HG03095 (cell line): Measurements from ENCODE around the gene CACNA1B.
"Not testable (repeated sequence)": the region's sequence is repeated elsewhere in the genome, so short reads cannot be mapped to it uniquely, and the experiment has no call there.

Experiments used
- ATAC-seq: cut with Tn5 transposase; IDR thresholded peaks from one replicate; pipeline ENCODE4 v1.9.1; 2021; ENCODE audit warnings: moderate library complexity; ENCODE audit not compliant: unreplicated experiment

Gene CACNA1B

DNA sequence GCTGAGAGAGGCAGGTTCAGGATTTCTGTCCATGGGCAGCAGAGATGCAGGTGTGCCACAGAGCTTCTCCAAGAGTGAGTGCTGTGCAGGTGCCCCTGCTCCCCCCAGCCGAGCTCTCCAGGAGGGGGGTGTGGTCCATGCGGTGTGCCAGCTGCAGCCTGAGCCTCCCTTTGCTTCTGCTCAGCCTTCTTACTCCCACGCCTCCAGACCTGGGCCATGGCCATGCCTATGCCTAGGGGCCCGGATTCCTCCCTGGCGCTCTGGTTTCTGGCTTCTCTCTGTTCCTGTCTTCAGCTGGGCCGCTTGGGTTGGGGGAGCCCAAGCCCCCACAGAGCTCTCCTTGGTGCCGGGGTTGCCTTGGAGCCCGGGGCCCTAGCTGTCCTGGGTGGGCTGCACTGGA is 133.3 kb downstream of the CACNA1B start:
- no peak for ATAC-seq

DNA sequence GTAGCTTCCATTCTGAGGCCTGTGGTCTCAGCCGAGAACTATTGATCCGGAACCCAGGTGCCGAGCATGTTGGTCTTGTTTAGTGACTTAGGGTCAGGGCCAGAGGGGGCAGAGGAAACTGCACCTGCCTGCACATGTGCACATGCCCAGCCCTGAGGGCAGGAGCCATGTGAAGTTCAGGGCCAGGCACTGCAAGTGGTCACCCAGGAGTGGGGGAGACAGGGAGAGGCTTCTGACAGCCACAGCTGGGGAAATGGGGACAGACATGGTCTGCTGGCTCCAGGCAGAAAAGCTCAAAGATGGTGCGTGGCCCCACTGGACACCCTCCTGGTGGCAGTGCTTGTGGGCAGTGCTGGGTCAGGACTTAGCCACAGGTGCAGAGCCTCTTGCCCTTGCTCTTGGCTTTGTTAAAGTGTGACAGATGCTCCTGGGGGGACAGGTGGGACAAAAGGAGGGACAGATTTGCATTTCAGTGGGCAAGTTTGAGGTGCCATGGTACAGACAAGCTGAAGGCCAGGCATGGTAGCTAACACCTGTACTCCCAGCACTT is 134.4 kb downstream of the CACNA1B start:
- ATAC-seq, result no peak

DNA sequence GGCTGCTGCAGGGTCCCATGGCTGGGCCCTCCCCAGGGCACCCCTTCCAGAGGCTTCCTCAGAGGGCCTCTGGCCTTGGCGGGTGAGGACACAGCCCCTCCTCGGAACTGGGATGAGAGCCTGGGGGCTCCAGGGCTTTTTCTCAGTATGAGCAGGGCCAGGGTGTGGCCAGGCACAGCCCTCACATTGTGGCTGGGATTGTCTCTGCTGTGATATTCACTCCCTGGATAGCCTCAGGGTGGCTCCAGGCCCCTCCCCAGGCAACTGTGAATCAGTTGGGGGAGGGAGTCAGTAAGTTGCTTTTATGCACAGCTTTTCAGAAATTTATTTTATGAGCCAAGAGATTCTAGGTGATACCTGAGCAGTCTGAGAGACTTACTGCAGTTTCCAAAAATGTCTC is 135.7 kb downstream of the CACNA1B start:
- no peak for ATAC-seq

DNA sequence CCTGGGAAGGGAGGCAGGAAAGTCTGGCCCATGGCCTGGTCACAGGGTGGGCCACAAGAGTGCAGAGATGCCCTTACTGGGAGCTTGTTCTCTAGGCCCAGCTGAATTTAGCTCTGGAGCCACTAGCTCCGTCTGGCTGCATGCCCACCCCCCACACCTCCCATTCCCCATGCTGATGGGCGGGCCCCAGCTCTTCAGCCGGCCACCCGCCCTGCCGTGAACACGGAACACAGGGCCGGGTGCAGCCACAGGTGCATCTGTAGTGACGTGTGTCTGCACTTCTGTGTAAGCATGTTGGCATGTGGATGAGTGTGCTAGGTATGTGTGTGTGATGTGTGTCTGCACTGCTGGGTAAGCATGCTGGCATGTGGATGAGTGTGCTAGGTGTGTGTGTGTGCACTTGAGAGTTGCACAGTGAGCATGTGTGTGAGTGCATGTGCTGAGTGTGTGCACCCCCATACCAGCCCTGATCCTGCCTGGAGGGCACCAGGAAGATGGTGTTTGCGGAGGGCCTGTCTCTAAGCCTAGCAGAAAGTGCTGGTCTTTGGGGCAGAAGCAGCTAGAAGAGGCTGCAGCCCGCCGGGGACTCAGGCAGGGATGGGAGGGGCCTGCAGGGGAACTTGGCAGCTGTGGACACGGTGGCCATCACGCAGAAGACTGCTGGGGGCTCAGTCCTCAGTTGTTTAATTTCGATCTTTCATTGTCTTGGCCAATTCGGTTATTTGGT is 136.4 kb downstream of the CACNA1B start:
- no peak for ATAC-seq

DNA sequence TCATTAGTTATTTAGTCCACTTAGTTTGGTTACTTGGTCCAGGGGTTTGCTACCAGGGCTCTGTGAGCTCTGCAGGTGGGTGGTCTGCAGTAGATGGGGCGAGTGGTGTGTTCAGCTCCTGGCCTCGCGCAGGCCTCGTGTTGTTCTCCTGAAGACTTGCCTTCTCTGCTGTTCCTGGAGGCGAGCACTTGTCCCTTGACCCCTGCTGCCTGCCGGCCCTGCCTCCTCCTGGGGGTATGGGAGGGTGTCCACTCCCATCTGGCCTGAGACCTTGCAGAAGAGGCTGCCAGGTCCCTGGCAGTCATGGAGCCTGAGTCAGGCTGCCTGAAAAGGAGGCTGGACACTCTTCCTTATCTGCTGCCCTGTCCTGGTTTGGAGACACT is 137.0 kb downstream of the CACNA1B start:
- no peak for ATAC-seq

DNA sequence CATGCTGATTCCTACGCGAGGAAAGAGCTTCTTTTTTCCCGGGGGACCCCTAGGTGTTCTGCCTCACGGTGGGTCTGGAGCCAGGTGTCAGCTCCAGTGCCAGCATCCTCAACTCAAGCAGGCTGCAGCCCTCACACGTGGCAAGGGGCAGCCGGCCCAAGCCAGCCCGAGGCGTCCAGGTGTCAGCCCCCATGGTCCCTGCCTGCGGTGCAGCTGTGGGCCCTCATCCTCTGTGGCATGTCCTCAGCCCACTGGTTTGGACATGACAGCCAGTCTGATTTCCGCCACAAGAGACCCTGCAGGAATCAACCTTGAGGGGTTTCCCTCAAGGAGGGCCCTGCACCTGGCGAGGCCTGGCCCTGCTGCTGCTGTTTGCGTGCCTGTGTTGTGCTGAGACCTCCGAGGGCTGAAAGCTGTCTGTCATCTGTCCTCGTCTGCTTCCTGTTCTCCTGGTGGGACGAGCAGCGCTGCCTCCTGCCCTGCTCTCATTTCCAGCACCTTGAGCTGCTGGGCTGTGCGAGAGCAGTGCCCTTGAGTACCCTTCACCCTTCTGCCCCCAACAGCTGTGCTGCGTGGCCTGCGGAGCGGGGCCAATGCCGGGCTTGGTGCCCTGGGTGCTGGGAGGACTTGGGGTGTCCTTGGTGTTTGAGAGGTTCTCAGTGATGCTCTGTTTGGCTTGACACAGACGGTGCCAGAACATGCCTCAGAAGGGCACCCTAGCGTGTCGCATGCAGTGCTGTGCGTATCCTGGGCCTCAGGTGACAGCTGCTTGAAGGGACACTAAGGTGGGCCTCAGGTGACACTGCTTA is 137.6 kb downstream of the CACNA1B start:
- no peak for ATAC-seq

DNA sequence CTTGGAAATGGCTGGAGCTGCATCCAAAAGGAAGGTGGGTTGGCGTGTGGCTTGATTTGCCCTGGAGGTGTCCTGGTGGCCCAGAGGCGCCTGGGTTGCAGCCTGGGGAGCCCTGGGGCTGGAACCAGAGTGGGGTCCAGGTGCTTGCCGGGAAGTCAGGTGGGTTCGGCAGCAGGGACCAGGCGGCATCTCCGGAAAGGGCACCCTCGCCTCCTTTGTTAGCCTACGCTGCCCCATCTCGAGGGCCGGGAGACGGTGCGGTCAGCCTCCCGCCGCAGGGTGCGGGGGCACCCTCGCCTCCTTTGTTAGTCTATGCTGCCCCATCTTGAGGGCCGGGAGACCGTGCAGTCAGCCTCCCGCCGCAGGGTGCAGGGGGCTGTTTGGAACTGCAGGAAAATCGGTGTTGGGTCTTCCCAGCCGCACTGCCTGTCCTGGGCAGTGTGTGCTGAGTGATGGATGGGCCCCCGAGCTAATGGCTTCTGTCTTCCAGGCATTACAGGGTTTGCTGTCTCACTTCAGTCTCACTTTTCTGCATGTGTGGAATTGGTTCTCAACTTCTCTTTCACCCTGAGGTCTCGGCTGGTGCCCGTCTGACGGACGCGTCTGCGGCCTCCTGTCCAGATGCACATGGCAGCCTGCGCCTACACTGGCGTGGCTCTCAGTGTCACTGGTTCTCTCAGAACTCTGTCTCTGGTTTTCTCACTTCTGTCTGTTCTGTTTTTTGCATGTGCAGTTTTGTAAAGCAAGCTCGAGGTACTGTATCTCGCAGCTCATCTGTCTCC is 139.0 kb downstream of the CACNA1B start:
- ATAC-seq, result no peak

DNA sequence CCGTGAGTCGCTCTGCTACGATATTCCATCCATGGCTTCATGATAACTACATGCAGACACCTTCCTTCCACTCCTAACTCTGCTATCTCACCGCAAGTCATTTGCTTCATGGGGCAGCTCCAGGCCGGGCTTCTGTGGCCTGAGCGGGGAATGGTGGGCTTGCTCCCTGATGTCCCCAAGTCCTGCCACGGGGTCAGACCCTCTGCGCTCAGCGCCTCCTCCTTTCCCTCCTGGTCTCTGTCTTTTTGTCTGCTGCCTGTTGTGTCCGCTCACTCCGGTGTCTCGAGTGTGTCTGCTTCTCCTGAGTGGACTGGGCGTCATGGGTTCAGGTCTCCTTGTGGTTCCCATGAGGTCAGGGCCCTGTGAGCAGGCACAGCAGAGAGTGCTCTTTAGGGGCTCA is 139.6 kb downstream of the CACNA1B start:
- no peak for ATAC-seq

DNA sequence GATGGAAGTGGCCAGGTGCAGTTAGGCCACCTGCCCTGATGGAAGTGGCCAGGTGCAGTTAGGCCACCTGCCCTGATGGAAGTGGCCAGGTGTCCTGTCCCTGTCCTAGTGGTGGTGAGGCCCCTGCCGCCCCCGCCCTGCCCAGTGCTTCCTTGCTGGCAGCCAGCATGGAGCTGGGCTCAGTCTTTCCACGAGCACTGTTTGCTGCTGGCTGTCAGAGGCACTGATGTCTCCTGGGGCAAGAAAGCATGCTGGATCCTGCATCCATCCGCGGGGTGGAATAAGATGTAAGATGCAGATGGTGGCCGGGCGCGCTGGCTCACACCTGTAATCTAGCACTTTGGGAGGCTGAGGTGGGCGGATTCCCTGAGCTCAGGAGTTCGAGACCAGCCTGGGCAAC is 141.9 kb downstream of the CACNA1B start:
- not testable (repeated sequence) for ATAC-seq

DNA sequence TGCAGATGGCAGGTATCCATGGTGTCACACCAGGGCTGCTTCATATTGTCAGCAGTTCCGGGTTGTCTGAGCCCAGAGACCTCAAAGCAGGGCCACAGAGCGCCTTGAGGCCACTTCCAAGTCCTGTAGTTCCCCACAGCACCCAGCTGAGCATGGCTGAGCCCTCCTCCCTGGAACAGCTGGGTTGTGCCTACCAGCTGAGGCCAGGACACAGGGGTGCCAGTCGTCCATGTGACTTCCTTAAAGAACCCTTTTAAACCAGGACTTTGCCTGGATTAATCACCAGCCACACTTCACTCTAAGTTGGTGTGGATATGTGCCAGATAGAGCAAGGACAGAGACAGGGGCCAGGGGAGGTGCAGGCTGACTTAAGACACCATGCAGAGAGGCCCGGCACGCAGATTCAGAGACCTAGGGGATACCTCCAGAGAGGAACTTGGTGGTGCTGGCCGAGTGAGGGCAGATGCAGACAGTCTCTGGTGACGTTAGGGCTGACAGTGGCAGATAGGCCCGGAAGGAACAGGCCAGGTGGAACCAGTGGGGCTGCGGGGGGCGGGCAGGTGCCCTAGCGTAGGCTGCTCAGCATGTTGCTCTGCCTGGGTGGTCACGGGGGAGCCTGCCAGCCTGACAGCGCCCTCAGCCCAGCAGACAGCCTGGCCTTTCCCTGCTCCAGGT is 142.7 kb downstream of the CACNA1B start:
- no peak for ATAC-seq

DNA sequence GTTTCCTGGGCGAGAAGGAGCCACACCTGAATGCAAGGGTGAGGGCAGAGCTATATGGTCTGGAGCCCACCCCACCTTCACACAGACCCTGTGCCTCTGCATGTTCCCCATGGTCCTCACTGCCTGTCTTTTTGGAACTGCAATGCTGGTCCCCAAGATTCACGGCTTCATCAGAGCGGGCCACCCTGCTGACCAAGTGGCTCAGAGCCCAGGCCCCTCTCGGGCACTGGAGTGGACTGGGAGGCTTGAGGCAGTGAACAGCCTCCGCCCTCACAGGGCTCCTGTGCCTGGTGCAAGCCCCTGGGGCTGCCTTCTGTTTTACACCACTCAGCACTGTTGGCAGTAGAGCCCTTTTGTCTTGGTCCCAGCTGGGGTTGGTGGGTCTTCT is 143.2 kb downstream of the CACNA1B start:
- no peak for ATAC-seq

DNA sequence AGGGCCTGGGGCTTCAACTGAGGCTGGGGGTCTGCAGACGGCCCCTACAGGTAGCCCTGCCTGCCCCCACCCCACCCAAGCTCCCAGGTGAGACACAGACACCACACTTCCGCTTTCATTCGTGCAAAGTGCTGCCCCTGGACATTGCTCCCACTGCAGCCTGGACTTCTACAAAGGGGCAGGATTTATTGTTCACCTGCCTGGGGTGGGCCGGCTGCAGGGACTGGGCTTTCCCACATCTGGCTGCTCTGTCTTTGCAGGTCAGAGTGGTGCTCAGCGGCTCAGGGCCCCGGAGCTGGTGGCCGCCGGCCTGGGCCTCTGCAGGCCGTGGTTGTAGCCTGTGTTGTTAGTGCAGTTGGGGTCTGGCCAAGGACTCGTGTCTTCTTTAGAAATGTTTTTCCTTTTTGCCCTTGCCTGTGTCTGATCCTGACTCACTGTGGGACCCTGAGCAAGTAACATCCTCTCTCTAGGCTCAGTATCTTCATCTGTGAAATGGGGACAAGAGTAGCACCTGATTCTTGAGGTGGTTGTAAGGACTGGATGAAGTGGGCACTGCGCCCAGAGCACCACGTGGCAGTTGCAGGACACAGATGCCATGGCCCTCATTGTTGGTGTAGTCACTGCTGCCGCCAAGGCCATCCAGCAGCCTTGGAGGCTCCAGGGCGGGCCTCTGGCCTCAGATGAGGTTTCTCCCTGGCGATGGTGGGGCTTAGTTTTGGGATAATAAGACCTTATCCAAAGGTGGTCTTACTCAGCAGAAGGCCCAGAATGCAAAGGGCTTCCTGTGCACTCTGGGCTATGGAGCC is 143.9 kb downstream of the CACNA1B start:
- ATAC-seq, result no peak

DNA sequence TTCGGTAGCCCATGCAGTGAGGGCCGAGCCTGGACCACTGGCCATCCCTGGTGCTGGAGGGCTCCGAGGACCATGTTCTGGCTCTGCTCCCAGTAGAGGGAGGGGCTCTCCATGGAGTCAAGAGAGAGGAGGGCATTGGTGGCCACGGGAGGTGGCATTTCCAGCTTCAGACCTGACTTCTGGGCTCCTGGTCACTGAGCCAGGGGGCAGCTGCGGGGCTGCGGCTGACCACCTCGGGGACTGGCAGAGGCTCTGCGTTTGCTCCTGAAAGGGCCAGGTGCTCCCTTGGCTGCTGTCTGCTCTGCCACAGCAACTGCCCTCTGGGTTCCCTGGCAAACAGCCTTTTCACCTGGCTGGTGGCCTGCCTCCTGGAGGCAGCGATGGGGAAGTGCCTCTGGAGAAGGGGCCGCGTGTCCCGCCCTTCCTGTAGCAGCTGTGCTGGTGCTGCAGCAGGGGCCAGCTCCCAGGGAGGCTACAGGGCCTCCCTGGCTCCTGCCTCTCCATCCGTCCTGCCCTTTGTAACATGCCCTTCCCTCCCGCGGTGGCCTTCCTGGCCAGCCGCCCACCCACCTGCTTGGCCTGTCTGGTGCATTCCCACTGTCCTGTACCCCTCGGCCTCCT is 144.6 kb downstream of the CACNA1B start:
- no peak for ATAC-seq

DNA sequence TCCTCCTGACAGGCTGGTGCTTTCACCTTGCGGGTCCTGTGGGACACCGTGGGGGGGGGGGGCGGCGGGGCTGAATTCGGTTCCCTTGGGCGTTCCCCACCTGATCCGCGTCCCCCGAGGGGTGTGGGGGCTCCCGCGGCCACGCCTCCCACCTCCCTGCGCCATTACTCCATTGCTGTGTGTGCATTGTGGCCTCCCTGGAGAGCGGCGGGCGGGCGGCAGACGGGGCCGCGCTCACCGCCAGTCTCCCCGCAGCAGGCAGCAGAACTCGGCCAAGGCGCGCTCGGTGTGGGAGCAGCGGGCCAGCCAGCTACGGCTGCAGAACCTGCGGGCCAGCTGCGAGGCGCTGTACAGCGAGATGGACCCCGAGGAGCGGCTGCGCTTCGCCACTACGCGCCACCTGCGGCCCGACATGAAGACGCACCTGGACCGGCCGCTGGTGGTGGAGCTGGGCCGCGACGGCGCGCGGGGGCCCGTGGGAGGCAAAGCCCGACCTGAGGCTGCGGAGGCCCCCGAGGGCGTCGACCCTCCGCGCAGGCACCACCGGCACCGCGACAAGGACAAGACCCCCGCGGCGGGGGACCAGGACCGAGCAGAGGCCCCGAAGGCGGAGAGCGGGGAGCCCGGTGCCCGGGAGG is 145.3 kb downstream of the CACNA1B start:
- ATAC-seq, result no peak

DNA sequence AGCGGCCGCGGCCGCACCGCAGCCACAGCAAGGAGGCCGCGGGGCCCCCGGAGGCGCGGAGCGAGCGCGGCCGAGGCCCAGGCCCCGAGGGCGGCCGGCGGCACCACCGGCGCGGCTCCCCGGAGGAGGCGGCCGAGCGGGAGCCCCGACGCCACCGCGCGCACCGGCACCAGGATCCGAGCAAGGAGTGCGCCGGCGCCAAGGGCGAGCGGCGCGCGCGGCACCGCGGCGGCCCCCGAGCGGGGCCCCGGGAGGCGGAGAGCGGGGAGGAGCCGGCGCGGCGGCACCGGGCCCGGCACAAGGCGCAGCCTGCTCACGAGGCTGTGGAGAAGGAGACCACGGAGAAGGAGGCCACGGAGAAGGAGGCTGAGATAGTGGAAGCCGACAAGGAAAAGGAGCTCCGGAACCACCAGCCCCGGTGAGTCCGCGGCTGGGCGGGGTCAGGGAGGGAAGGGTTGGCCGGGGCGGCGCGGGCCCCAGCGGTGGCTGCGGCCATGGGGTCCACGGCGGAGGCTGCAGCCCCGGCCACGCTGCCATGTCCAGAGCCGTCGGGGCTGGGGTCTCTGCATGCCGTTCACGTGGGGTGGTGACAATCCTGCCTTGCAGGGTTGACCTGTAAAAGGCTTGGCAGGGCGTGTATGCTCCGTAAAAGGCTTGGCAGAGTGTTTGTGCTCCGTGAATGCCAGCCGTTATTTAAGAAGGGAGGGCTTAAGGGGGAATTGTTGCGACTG is 146.0 kb downstream of the CACNA1B start:
- no peak for ATAC-seq

DNA sequence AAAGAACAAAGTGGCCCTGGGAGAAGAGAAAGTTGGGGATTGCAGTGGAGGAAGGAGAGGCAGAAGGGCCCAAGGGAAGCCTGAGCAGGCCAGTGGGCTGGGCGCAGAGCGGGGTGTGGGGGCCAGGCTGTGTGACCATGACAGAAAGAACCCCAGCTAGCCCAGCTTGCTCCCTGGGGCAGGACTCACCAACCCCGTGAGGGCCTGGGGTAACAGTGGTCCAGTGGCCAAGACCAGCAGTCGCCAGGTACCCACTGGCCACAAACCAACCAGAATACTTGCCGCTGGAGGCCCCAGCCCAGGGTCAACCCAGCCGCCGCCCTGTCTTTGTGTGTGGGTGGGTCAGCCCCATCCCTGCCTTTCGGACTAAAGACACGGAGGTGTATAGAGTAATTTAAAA is 146.5 kb downstream of the CACNA1B start:
- ATAC-seq, result no peak

DNA sequence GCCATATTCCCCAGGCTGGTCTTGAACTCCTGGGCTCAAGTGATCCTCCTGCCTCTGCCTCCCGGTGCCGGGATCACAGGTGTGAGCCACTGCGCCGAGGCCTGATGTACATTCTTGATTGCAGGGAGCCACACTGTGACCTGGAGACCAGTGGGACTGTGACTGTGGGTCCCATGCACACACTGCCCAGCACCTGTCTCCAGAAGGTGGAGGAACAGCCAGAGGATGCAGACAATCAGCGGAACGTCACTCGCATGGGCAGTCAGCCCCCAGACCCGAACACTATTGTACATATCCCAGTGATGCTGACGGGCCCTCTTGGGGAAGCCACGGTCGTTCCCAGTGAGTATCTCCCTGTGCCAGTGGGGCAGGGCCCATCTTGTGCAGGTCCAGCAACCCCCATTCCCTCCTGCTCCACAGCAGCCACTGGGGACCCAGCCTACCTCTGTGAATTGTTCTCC is 147.3 kb downstream of the CACNA1B start:
- ATAC-seq, result no peak

DNA sequence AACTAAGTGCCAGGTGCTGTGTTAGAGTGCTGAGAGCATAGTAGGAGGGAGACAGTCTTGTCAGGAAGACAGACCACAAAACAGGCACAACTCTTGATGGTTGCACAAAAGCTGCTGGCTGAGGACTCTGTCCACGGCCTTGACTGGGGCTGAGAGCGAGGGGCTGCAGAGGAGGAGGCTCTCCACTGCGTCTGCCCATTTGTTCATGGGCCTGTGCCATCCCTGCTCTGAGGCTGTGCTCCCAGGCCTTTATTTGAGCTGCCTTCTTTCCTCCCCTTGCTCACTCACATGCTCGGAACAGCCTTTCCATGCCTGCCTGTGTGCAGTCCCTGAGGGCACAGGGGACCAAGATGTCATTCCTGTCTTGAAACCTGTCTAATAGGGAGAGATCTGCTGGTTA is 147.8 kb downstream of the CACNA1B start:
- no peak for ATAC-seq
